Muscle of arm (tissue), 12 donors: Measurements from ENCODE around the gene FBXL5. TPM values are rescaled to one million over a fixed set of nuclear protein-coding genes. Genes with fewer than 3 reads are reported as not detected.
A peak's percentile ranks its signal among the peaks of the same experiment; 100 is the strongest.

Experiments used
- DNase-seq: peaks from one replicate; pipeline ENCODE4 v3.0.0-alpha.2; 2013
- polyA plus RNA-seq, 12 donors: library from polyadenylated mRNA; unstranded; fragments of 120-200 nt; gene quantifications; one replicate each; pipeline ENCODE4 v1.2.1, GENCODE V29; 2013; ENCODE audit not compliant: insufficient read length in 12 of 12

The FBXL5 gene
- polyA plus RNA-seq, 12 donors, result 36.8 to 92.8 (median 86.8) TPM; not detected in 1

DNA sequence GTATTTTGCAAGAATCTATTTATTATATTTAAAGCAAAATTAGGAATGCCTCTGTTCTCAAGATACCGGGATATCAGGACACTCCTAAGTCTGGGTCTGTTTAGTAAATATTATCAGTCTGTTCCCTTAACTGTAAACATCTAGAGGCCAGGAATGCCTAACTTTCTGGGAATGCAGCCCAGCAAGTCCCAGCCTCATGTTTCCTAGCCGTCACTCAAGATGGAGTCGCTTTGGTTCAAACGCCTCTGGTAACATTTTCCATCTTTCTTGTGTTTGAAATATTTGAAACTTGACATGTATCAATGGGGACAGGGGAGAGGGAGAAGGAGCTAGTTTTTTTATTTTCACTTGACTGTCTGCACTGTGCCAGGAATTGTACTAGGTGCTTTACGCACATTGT is 85.4 kb downstream of the FBXL5 start:
- DNase-seq, result no peak

DNA sequence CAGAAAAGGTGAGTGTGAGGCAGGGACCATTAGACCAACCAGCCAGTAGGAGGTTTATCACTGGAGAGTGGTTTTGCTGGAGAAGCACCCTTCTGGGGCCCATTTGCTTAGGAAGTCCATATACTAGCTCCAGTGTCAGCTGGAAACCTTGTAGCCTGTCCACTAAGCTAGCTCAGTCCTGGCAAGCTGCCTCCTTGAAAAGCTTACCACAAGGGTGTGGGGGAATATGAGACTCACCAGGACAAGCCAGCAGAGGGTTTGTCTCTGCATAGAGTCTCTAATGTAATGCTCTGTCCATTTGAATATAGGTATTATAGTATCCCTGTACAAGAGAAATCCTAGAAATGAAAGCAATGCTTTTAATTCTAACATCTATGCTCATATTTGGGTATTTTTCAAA is 86.3 kb downstream of the FBXL5 start:
- no peak for DNase-seq

DNA sequence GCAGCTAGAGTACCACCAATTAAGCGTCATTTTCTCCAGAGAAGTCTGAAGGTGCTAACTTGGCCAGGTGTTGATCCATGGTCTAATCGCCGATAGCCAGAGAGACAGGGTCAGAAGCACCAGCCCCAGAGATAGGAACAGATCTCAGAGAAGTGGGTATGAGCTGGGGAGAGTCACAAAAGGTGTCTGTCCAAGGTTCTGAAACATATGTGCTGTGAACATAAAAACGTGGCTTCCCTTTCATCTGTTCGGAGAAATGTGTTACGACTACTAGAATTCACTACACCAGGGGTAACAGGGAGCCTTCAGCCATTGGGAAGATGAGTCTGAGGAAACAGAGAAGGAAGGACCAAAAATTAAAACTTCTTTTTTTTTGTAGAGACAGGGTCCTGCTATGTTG is 91.3 kb downstream of the FBXL5 start:
- no peak for DNase-seq

DNA sequence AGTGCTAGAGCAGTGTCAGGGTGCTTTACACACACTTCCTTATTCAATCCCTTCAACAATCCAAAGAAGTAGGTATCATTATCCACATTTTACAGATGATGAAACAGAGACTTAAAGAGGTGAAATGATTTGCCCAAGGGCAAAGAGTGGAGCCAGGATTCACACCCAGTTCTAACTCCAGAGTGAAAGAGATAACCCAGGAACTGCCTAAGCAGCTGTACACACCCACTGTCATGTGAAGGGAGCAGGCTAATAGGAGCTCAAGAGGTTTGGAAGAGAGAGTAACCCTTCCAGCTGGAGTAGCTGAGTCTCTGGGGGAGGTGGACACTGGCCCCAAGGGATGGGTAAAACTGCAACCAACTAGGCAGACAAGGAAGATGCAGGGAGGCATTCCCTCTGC is 92.5 kb downstream of the FBXL5 start:
- DNase-seq, result no peak

DNA sequence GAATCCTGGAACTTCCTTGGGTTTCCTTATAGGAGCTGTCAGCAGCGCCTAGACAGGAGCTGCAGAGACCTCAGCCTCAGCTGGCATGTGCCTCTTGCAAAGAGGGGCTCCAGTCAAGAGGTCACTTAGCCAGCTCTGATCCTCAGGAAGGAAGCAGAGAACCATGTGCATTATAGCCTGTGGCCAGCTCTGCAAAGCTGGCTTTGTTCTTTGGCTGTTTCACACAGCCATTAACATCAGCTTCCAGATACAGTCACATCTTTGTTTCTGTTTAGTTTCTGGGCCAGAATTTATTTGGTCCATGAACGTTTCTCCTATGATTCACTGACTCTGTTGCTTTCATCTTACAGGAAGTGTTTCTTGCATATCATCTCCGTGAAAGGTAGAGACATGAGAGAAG is 93.0 kb downstream of the FBXL5 start:
- DNase-seq, result no peak

DNA sequence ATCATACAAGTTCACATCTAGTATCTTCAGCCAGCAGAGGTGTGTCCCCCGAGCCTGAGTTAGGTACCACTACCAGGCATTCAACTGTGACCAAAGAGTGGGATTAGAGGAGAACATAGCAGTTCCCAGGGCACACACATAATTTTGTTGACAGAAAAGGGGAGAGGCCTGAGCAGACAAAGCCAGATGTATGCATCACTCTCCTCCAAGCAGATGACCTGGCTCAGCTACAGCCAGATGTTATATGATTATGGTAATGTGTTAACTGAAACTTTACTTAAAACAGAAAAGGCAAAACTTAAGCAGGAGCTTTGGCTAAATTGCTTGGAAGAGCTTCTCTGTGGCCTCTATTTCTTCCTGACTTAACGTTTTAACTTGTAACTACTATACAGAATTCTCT is 96.6 kb downstream of the FBXL5 start:
- DNase-seq, result peak; percentile 11

DNA sequence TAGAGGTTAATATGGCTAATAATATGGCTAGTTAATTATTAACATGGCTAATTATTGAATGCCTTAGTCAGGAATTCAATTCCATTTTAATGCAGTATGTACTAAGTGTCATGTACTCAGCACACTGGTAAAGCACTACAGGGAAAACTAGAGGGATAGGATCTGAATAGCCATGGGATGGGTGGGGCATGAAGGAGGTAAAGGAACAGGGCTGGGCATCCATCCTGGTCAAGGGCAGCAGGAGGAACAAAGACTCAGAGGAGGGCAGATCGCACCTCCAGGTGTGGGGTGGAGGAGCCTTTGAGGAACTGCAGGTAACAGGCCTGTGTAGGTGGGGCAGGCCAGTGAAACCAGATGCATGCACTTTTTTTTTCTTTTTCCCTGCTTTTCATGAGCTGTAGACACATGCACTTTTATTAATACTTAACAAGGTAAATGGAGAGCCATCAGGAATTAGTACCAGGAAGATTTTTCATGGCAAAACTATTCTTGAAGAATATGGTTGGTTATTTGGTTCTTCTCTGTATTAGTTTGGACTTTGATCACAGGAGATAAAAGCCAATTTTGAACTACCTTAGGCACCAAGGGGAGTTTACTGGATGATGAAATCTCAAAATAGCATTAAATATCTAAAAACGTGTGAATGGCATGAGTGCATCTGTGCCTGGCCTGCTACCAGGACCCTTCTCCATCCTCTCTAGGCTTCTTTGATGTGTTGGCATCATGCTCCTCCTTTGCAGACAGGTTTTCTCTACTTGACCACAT is 97.2 kb downstream of the FBXL5 start:
- DNase-seq, result no peak

DNA sequence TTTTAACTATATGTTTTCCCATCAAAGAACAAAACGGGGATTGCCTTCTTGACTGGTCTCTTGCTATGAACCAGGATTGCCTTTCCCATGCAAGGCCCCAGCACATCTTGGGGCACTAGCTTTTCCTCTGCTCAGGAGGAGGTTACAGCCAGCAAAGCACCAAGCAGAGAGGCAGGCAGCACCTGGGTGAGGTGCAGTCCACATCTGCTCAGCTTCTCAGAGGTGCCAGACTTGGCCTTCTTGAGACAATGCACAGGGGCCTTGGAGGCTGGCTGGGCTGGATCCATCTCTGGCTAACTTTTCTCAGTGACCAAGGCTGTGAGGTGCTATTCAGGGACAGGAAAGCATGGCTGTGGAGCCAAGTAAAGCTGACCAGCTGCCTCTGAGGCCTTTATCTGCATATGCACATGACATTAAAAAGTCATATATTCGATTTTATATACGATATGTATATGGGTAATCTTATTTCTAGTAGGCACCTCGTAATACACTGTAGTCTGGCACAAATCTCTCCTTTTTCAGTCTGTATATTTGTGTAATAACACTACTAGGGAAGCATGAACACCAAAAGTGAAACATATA is 98.6 kb downstream of the FBXL5 start:
- no peak for DNase-seq

Other genes with a start within 250 kb of the FBXL5 start
- gene C1QTNF7, start 227.3 kb downstream of the FBXL5 start, polyA plus RNA-seq, result 10 to 100 TPM in 1 of 12 donors, 1 to 10 TPM in 10, not detected in 1; 1.9 to 13.6 (median 2.8) TPM
- gene CC2D2A, start 185.5 kb downstream of the FBXL5 start, polyA plus RNA-seq, result 10 to 100 TPM in 11 of 12 donors, not detected in 1; 11.9 to 29.9 (median 17.2) TPM
- gene FAM200B, start 26.5 kb upstream of the FBXL5 start, polyA plus RNA-seq, result 10 to 100 TPM in 11 of 12 donors, not detected in 1; 25.2 to 51.9 (median 35.5) TPM
- 10 to 100 TPM in 1 of 12 donors, 1 to 10 TPM in 9, not detected in 2; 3.1 to 13.2 (median 4.9) TPM for gene BST1, start 47.7 kb upstream of the FBXL5 start, polyA plus RNA-seq
- gene CD38, start 123.0 kb upstream of the FBXL5 start, polyA plus RNA-seq, result 1 to 10 TPM in 8 of 12 donors, under 1 TPM in 2, not detected in 2; 0.69 to 3.3 (median 1.6) TPM